GM19351 (cell line): Measurements from ENCODE around the gene ALDH2.
"Not testable (repeated sequence)": the region's sequence is repeated elsewhere in the genome, so short reads cannot be mapped to it uniquely, and the experiment has no call there.

Experiments used
- ATAC-seq: cut with Tn5 transposase; IDR thresholded peaks from one replicate; pipeline ENCODE4 v1.9.1; 2021; ENCODE audit warnings: mild to moderate bottlenecking, moderate library complexity; ENCODE audit not compliant: unreplicated experiment

ALDH2 gene

DNA sequence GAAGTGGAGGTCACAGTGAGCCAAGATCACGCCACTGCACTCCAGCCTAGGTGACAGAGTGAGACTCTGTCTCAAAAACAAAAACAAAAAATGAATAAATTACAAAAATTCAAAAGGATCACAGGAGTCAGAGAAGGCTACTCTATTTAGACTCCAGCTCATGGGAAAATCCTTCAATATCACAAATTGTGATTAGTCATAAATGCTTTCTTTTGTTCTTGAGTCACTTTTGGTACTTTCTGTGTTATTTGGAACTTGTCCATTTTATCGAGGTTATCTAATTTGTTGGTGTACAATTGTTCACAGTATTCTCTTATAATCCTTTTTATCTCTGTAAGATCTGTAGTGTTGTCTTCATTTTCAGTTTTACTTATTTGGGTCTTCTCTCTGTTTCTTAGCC lies 18.9 kb downstream of the ALDH2 start:
- no peak for ATAC-seq

DNA sequence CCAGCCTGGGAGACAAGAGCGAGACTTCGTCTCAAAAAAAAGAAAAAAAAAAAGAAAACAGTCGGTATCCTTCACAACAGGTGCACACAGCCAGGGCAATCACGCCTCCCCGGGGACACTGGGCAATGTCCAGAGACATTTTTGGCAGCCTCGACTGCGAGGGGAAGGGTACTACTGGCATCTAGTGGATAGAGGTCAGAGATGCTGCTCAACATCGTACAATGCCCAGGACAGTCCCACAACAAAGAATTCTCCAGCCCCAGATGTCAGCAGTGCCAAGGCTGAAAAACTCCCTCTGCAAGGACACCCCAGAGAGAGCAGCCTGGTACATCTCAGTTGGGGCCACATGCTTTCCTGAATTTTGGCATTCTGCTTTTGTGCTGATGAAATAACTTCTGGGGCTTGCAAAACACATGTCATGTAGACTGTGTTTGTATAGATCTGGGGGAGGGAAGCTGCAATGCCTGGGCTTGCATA lies 21.5 kb downstream of the ALDH2 start:
- ATAC-seq, result no peak

DNA sequence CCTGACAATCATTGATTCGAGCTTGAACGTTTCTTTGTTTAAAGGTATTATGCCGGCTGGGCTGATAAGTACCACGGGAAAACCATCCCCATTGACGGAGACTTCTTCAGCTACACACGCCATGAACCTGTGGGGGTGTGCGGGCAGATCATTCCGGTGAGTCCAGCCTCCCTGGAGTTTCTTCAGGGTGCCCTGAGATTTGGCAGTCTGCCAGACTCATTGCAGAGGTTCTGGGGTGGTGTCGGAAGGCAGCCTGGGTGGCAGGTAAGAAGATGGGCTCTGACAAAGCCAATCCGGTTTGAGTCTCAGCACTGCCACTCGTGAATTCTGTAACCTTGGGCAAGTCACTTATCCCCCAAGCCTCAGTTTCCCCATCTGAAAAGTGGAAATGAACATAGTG lies 23.0 kb downstream of the ALDH2 start:
- ATAC-seq, result no peak

DNA sequence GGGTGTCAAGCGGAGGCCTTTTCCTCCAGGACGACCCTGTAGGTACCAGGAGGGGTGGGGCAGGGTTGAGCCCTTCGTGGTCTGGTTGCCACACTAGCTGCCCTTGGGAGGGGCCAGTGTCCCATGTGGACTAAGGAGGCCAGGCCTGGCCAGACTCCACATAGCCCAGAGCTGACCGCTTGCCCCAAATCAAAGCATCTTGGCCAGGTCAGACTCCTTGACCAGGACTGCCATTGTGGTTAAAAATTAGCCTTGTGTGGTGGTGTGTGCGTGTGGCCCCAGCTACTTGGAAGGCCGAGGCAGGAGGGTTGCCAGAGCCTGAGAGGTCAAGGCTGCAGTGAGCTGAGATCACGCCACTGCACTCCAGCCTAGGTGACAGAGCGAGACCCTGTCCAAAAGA lies 24.8 kb downstream of the ALDH2 start:
- ATAC-seq, result no peak

DNA sequence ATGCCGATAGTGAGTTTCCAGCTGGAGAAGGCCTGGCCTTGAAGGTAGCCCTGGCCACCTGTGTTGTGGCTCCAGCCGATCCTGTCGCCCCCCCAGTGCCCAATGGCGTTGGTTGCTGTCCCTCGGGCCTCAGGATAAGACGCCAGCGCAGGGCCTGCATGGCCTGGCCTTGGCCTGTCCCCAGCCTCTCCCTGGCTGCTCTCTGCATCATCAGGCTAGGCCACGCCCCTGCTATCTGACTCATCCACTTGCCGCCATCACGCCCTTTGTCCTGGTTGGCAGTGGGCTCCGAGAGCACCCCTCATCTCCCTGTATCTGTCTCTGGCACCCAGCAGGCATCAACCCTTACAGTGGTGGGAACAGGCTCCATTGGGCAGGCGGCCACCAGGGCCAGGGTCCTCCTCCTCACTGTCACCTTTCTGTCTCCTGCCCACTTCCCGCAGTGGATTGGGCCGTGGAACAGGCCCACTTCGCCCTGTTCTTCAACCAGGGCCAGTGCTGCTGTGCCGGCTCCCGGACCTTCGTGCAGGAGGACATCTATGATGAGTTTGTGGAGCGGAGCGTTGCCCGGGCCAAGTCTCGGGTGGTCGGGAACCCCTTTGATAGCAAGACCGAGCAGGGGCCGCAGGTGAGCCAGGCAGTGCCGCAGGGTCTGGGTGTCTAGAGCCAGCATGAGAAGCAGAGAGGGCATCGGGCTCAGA lies 25.6 kb downstream of the ALDH2 start:
- no peak for ATAC-seq

DNA sequence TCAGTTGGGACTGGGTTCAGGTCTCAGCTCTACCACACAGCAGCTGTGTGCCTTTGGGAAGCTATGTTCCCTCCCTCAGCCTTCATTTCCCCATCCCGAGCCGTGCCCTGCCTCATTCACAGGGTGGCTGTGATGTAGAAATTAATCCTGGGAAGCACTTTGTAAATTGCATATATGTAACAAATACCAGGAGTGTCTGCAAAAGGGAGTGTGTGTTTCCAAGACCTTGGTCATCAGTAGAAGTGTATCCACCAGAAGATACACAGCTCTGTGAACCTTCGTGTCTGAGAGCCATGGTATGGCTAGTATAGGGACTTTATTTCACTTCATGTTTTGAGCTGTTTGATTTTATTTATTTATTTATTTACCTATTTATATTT lies 26.1 kb downstream of the ALDH2 start:
- ATAC-seq, result no peak

DNA sequence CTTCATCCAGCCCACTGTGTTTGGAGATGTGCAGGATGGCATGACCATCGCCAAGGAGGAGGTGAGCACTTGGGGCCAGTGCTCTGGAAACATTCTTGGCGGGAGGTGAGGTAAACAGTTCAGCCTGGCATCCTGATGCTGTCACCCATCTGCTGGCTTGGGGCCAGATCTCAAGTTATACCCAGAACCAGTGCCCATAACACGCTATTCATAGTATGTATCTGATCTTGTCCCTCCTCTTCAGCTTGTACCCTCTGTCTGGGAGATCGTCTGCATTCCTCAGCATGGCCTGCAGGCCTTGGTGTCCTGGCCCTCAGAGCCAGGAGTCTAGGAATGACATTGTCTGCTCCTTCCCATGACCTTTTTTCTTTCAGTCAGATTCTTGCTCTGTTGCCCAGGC lies 31.4 kb downstream of the ALDH2 start:
- ATAC-seq, result no peak

DNA sequence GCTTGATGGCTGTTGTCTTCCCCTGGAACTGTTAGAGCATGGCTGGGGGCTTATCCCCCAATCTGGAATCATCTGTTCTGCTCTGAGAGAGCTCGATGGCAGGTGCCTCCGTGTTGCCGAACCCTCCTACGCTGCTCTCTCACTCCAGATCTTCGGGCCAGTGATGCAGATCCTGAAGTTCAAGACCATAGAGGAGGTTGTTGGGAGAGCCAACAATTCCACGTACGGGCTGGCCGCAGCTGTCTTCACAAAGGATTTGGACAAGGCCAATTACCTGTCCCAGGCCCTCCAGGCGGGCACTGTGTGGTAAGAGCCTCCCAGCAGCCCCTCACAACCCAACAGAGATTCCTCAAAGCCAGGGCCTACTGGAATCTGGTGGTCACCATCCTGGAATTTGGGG lies 33.0 kb downstream of the ALDH2 start:
- ATAC-seq, result no peak

DNA sequence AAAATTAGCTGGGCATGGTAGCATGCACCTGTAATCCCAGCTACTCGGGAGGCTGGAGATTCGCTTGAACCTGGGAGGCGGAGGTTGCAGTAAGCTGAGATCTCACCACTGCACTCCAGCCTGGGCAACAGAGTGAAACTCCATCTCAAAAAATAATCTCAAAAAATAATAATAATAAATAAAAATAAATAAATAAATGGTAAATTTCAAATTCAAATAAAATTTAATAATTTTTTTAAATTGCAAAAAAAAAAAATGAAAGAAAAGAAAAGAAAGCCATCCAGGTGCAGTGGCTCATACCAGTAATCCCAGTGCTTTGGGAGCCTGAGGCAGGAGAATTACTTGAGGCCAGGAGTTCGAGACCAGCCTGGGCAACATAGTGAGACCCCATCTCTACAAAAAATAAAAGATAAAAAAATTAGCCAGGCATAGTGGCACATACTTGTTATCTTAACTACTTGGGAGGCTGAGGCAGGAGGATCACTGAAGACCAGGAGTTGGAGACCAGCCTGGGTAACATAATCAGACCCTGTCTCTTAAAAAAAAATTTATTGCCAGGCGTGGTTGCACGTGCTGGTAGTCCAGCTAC lies 36.4 kb downstream of the ALDH2 start:
- no peak for ATAC-seq

DNA sequence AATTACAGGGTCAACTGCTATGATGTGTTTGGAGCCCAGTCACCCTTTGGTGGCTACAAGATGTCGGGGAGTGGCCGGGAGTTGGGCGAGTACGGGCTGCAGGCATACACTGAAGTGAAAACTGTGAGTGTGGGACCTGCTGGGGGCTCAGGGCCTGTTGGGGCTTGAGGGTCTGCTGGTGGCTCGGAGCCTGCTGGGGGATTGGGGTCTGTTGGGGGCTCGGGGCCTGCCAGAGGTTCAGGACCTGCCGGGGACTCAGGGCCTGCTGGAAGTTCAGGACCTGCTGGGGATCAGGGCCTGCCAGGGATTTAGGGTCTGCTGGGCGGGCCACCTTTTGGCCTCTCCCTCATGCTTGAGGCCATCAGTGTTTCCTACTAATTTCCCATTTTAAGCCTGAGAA lies 37.1 kb downstream of the ALDH2 start:
- no peak for ATAC-seq

DNA sequence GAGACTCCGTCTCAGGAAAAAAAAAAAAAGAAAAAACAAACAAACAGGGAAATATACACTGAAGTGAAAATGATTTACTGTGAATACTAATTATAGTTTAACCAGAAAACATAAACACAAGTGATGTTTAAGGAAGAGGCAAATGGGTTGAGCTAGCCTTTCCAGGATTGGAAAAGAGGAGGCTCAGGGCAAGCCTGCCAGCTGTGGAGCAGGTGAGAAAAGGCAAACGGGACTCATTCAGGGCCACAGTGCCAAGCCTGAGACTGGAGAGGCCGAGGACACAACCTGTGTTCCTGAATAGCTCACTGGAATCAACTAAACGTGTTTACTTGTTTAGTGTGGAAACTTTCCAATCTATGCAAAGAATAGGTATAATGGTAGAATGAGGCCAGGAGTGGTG lies 39.6 kb downstream of the ALDH2 start:
- no peak for ATAC-seq

DNA sequence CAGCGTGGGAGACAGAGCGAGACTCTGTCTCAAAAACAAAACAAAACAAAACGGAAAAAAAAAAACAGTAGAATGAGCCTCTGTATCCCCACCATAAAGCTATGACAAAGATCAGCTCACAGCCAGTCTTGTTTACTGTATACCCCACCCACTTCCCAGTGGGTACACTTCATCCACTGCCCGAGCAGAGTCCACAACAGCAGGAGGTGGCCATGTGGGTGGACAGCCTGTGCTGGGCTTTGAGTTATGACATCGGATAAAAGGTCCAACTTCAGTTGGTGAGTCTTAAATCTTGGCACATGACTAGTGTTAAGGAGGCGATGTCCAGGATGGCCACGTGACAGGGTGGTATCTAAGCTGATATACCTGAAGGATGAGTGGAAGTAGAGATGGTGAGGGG lies 40.5 kb downstream of the ALDH2 start:
- no peak for ATAC-seq

DNA sequence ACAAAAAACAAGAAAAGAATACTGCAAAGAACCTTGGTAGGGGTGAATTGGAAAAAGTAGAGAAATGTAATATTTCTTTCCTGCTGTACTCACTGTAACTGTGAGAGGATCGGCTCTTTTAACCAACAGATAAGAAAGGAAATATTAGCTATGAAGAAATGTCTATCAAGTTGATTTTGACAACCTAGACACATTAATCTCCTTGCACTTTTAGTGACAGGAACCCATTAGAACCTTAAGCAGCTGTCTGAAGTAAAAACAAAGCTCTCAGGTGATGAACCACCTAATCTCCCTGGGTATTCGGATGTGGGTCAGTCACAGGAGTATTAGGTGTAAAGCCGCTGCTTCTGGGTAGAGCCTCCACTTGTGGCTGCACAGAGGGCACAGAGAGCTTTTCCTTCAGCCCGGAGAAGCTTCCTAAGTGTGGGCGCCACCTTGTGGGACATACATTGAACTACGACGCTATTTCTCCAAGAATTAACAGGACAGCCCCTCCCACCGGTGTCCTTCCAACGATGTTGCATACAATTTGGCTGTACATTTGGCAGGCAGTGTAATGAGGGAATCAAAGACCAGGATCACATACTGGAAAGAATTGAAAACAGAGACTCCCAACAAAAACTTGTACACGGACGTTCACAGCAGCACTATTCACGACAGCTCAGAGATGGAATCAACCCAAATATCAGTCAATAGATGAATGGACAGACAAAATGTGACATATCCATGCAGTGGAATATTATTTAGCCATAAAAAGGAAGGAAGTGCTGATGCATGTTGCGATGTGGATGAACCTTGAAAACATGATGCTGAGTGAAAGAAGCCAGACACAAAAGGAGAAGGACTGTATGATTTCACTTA lies 46.4 kb downstream of the ALDH2 start:
- peak; percentile 72 for ATAC-seq

DNA sequence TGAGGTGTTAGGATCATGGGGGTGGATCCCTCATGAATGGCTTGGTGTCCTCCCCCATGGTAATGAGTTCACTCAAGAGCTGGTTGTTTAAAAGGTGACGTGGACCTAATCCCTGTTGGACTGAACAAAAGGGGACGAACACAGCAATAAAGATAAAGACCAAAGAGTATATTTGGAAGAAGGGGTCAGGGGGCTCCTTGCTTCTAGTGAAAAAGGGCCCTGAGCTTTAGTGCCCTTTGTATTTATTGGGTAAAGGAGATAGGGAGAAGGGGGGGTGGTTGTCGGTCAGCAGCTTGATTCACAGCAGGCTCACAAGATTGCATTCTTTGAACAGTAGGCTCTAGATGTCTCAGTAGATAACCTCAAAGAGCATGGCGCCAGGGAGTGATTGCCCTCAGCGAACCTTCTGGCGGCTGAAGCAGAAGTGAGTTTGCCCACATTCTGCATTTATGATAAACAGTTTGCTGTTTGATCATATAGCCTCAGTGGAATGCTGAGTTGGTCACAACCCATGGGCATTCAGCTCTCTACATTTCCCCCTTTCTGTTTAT lies 49.4 kb downstream of the ALDH2 start:
- no peak for ATAC-seq

DNA sequence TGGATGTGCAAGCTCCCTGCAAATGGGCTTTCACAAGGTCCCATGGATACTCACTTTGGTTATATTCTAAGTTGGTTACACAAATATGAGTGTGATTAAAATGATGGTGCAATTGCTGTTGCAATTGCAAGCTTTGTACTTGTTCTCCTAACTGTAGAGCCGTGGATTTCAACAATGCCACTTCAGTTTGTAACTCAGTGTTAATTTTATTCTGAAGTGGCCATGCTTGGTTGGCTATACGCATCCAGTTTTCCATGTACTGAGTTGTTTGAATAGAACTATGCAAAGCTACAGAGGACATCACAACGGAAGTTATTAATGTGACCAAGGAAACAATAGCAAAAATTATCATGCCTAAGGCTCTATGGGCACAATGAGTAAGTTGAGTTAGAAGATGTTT lies 50.2 kb downstream of the ALDH2 start:
- ATAC-seq, result not testable (repeated sequence)

DNA sequence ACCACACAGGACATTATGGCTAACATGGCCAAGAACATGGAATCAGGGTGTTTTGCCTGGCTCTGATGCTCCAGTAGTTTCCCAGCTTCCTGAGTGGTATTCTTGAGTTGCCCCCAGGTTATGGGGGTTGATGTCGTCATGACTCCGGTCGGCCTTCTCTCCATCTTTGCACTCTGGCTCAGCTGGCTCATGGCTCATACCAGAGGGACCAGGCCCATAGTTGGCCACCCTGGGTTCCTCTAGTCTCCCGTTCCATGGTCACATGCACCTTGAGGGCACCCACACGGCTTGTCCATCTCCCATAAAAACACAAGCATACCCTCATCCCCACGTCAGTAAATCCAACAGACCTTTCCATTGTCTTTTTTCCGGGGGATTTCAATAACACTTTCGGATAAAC lies 51.6 kb downstream of the ALDH2 start:
- no peak for ATAC-seq

DNA sequence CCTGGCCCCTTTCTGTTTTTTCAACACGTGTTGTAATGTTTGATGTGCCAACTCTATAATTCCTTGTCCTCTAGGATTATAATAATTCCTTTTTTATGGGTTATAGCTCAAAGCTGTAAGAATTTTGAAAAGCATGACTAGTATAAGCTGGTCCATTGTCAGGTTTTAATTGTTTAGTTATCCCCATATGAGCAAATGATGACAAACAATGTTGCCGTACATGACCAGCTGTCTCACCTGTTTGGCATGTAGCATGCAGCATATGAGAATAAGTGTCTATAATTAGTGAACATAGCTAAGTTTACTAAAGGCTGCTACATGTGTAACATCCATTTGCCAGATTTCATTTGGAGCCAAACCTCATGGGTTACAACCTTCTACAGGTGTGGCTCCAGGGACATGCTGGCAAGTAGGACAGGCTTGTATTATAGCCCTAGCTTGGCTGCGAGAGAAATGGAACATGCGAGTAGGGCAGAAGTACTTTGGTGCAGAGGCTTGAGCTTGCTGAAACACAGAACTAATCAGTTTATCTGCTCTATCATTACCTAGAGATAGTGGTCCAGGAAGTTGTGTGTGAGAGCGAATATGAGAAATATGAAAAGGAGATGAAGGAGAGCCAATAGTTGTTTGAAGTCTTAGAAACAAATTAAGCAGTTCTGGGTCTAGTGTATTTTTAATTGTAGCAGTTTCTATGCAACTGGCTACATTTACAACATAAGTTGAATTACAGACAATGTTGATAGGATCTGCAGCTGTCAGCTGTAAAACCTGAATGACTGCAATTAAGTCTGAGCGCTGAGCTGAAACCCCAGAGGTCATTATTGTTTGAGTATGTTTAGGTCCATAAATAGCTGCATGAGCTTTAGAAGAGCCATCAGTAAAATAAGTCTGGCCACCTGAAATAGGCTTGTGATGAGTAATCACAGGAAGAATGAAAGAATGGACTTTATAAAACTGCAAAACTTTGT lies 52.7 kb downstream of the ALDH2 start:
- ATAC-seq, result no peak

DNA sequence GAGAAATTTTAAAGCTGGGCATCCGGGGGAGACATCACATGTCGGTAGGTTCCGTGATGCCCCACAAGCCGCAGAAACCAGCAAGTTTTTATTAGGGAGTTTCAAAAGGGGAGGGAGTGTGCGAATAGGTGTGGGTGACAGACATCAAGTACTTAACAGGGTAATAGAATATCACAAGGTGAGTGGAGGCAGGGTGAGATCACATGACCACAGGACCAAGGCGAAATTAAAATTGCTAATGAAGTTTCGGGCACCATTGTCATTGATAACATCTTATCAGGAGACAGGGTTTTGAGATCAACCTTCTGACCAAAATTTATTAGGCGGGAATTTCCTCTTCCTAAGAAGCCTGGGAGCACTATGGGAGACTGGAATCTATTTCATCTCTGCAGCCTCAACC lies 54.1 kb downstream of the ALDH2 start:
- not testable (repeated sequence) for ATAC-seq

DNA sequence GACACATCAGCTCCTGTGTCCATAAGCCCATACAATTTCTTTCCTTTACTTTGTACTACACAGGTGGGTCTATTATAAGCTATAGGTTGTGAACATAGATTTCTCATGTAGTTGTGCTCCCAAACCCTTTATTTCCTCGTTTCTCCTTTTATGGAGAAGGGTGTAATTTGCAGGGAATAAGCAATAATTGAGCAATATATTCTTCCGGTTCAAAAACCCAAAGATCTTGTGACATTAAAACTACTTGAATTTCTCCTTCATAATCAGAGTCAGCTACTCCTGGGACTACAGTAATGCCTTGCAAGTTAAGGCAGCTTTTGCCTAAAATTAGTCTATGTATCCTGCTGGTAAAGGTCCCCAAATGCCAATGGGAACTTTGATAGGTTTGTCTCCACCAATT lies 56.2 kb downstream of the ALDH2 start:
- ATAC-seq, result no peak

DNA sequence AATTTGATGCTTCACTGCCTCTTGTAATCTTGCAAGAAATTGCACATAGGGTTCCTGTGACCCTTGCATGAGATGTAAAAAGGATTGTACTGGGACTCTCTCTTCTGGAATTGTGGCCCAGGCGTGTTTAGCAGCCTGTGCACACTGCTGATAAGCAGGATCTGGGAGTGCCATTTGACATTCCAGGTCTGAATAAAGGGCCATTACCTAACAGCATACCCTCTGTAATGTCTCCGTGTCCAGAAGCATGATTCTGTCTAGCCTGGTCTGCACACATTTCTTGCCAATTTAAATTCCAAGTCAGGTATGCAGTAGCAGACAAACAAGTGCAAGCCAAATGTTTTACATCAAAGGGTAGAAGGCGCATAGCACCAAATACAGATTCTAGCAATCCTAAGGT lies 57.2 kb downstream of the ALDH2 start:
- no peak for ATAC-seq

DNA sequence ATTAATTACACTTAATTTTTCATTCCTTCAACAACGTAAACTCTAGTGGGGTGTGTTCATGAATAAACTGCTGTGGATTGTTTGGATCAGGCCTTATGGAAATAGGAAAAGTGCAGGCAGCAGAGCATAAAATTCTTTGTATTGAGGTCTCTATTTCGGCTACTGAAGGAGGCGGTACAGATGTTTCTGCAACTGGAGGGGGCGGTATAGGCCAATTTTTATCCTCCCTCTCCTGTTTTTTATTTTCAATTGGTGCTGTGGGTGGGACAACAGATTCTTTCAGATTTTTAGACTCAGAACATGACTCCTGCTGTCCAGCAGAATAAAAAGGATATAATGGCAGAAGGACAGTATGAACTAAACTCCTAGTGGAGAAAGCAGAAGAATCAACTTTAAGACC lies 57.6 kb downstream of the ALDH2 start:
- not testable (repeated sequence) for ATAC-seq
